Measurements from ENCODE around the gene PPP2R5E. TPM values are rescaled to one million over a fixed set of nuclear protein-coding genes. Genes with fewer than 3 reads are reported as not detected.

PPP2R5E gene
- total and polyA plus RNA-seq, 9 of the 15 experiments (the other 6 are each of a cell fraction or from before 2014, with no cell fraction given) = 4.2 to 30.3 (median 11.0) TPM

DNA sequence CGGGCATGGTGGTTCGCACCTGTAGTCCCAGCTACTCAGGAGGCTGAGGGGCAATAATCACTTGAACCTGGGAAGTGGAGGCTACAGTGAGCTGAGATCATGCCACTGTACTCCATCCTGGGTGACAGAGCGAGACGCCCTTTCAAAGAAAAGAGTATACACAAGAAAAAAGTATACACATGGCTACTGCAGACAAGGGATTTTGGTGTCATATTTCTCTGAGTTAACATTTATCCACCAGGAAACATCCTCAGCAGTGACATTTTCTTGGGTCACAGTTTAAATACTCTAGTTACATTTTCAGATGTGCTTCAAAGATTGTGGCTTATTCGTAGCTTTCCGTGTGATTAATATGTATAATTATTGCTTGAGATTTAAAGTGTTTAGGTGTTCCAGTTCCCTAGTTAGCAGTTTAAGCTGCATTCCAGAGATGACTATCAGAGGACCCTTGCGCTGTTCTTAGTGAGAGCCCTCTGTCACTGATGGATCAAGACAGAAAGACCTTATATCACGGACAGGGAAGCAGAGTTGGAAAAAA lies 4.7 kb upstream of the PPP2R5E start (continued):
- TF ChIP-seq, protein P1, sequence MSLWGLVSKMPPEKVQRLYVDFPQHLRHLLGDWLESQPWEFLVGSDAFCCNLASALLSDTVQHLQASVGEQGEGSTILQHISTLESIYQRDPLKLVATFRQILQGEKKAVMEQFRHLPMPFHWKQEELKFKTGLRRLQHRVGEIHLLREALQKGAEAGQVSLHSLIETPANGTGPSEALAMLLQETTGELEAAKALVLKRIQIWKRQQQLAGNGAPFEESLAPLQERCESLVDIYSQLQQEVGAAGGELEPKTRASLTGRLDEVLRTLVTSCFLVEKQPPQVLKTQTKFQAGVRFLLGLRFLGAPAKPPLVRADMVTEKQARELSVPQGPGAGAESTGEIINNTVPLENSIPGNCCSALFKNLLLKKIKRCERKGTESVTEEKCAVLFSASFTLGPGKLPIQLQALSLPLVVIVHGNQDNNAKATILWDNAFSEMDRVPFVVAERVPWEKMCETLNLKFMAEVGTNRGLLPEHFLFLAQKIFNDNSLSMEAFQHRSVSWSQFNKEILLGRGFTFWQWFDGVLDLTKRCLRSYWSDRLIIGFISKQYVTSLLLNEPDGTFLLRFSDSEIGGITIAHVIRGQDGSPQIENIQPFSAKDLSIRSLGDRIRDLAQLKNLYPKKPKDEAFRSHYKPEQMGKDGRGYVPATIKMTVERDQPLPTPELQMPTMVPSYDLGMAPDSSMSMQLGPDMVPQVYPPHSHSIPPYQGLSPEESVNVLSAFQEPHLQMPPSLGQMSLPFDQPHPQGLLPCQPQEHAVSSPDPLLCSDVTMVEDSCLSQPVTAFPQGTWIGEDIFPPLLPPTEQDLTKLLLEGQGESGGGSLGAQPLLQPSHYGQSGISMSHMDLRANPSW (CRISPR knock-in tag; IDR thresholded peaks at IDR 0.05) = no peak
- TF ChIP-seq, protein P2, sequence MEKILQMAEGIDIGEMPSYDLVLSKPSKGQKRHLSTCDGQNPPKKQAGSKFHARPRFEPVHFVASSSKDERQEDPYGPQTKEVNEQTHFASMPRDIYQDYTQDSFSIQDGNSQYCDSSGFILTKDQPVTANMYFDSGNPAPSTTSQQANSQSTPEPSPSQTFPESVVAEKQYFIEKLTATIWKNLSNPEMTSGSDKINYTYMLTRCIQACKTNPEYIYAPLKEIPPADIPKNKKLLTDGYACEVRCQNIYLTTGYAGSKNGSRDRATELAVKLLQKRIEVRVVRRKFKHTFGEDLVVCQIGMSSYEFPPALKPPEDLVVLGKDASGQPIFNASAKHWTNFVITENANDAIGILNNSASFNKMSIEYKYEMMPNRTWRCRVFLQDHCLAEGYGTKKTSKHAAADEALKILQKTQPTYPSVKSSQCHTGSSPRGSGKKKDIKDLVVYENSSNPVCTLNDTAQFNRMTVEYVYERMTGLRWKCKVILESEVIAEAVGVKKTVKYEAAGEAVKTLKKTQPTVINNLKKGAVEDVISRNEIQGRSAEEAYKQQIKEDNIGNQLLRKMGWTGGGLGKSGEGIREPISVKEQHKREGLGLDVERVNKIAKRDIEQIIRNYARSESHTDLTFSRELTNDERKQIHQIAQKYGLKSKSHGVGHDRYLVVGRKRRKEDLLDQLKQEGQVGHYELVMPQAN (IDR thresholded peaks at IDR 0.05; ENCODE audit: borderline replicate concordance) = no peak

DNA sequence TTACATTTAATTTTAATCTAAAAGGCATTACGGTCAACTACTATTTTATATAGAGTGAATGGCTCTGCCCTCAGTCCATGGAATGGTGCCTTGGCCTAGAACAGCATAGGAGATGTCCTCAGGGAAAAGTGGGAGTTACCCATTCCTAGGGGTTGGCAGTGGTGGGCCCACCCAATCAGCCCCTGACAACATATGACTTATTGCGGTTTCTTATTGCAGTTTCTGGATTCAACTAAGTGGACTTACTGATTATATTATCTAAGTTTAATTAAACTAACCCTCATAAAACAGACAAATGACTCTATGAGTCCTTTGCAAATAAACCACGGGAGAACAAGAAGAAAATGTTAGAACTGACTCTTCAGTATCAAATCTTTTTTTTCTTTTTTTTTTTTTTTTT lies 2.3 kb upstream of the PPP2R5E start:
- in situ Hi-C loops (cut with MboI) = no loop called here
- H3K27ac ChIP-seq (ENCODE audit: extremely low read depth, low read depth, low read length) = no peak overlapping the region
- no peaks in the 10 kb centered on the region for H3K9me1 ChIP-seq (ENCODE audit: control insufficient read depth, insufficient read depth, low read length)
- POLR2A ChIA-PET = no interaction called here
- CTCF ChIA-PET (ENCODE audit: low intra/inter-chr PET ratio) = interaction anchor here (0.6 kb wide), 1 partner anchor 156 kb away, joined by 3 read pairs; no protein-coding TSS in a partner anchor
- WGBS (ENCODE audit: insufficient coverage, low coverage, missing lambda C conversion rate) = 94% methylated on average over 3 of the region's 3 CpGs
- DNase-seq (ENCODE audit: extremely low read depth in 1 of 4, low spot score in 3 of 4) (no peak), FAIRE-seq (no peak), ATAC-seq (no peak)
- no peak overlapping the region for H3K4me2 ChIP-seq (ENCODE audit: insufficient read depth, low read length)
- H2AFZ ChIP-seq (ENCODE audit: low read depth, low read length) = no peak overlapping the region
- H3K79me2 ChIP-seq (ENCODE audit: control insufficient read depth, insufficient read depth, low read length) = peaks cover 32% of the 10 kb centered on the region
- no peaks in the 10 kb centered on the region for H3K27me3 ChIP-seq (ENCODE audit: control insufficient read depth in 2 of 2, insufficient read depth in 2 of 2, low read length in 2 of 2)
- peaks cover 4% of the 10 kb centered on the region; the same call in 1 of the 3 replicates for H3K36me3 ChIP-seq (ENCODE audit: control insufficient read depth, insufficient read depth, low read length)
- BruUV-seq (replicated peaks) = no TSS peak
- H3K9ac ChIP-seq (ENCODE audit: insufficient read depth in 1 of 2, low read depth in 2 of 2, low read length in 2 of 2) = no peak overlapping the region
- intact Hi-C loops (cut with micrococcal nuclease) = no loop called here
- peaks cover 7 to 13% of the 10 kb centered on the region in 2 experiments; a peak in 3 of 5 replicates for H3K4me1 ChIP-seq (replicated peaks in 1 of 2; ENCODE audit: control insufficient read depth in 2 of 2, insufficient read depth in 2 of 2, low read length in 2 of 2)
- 0 out of 2 replicates have a peak, but pooled peaks cover 10% of the 10 kb centered on the region for H4K20me1 ChIP-seq (replicated peaks; ENCODE audit: control insufficient read depth, insufficient read depth, low read length)
- H3K4me3 ChIP-seq = no peak overlapping the region
- H3K9me3 ChIP-seq (replicated peaks; ENCODE audit: control insufficient read depth, insufficient read depth, low read depth, low read length) = no peaks in the 10 kb centered on the region
- TF ChIP-seq, protein P3, sequence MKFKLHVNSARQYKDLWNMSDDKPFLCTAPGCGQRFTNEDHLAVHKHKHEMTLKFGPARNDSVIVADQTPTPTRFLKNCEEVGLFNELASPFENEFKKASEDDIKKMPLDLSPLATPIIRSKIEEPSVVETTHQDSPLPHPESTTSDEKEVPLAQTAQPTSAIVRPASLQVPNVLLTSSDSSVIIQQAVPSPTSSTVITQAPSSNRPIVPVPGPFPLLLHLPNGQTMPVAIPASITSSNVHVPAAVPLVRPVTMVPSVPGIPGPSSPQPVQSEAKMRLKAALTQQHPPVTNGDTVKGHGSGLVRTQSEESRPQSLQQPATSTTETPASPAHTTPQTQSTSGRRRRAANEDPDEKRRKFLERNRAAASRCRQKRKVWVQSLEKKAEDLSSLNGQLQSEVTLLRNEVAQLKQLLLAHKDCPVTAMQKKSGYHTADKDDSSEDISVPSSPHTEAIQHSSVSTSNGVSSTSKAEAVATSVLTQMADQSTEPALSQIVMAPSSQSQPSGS (CRISPR knock-in tag; IDR thresholded peaks at IDR 0.05) = no peak
- TF ChIP-seq ARID1B (IDR thresholded peaks at IDR 0.05) (no peak), SUPT5H (IDR thresholded peaks at IDR 0.05) (no peak), SMARCA5 (IDR thresholded peaks at IDR 0.05) (no peak), KLF16 (IDR thresholded peaks at IDR 0.05) (no peak), JUND (IDR thresholded peaks at IDR 0.05; ENCODE audit: borderline replicate concordance, low read depth, low read length) (no peak), JUND (tag; IDR thresholded peaks at IDR 0.05; ENCODE audit: borderline replicate concordance, low read depth, low read length) (no peak), HMG20A (CRISPR knock-in tag; conservative IDR thresholded peaks at IDR 0.05) (no peak), TAF15 (IDR thresholded peaks at IDR 0.05; ENCODE audit: low read depth, low read length) (no peak), RHOXF2B (CRISPR knock-in tag; conservative IDR thresholded peaks at IDR 0.05) (no peak), NCOA1 (IDR thresholded peaks at IDR 0.05; ENCODE audit: low read depth) (no peak), MED1 (CRISPR knock-in tag; IDR thresholded peaks at IDR 0.05; ENCODE audit: borderline replicate concordance) (no peak), POLR3A (IDR thresholded peaks at IDR 0.05; ENCODE audit: borderline replicate concordance, extremely low read depth, insufficient read depth, insufficient read length) (no peak), TARDBP (IDR thresholded peaks at IDR 0.05) (no peak)
- TF ChIP-seq, protein P4, sequence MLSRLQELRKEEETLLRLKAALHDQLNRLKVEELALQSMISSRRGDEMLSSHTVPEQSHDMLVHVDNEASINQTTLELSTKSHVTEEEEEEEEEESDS (CRISPR knock-in tag; IDR thresholded peaks at IDR 0.05) = no peak
